SK-N-SH (cell line): ENCODE results near the gene KRT13. TPM values are rescaled to one million over a fixed set of nuclear protein-coding genes. Genes with fewer than 3 reads are reported as not detected.

ENCODE experiments used
- CTCF ChIA-PET: fragments of 300-600, 350-600 bp; formaldehyde crosslinking; extraction: SDS; loops from one replicate; lab custom pipeline; 2021; lab: Yijun Ruan, JAX
- POLR2A ChIA-PET: fragments of 350-600 bp; sonication (Branson Sonifier 250); formaldehyde crosslinking; extraction: SDS; loops from one replicate; lab custom pipeline; 2020; ENCODE audit warnings: antibody characterized with exemption, inconsistent platforms; lab: Yijun Ruan, JAX
- DNase-seq: peaks from one replicate; pipeline ENCODE4 v3.0.0; 2012
- H2AFZ ChIP-seq: fragments of 200-600 bp; sonication (generic); 2 replicates; pipeline ENCODE4 v1.8.1; 2016; ENCODE audit warnings: antibody characterized with exemption, mild to moderate bottlenecking, low read depth
- H3F3A ChIP-seq: fragments of 200-600 bp; sonication (generic); replicated peaks from 2 replicates; pipeline ENCODE3; 2016; ENCODE audit warnings: antibody characterized with exemption, mild to moderate bottlenecking; ENCODE audit not compliant: insufficient read depth
- H3K27ac ChIP-seq, 2 experiments: fragments of 200-500 bp in 1 of 2; fragments of 200-600 bp in 1 of 2; sonication (Bioruptor generic) in 1 of 2; sonication (generic), shearing (Covaris generic) in 1 of 2; 2 replicates each; pipeline versions ENCODE4 v1.5.1 to v1.6.1; 2014 to 2016; ENCODE audit warnings: low read depth in 2 of 2, inconsistent platforms in 1 of 2, low read length in 1 of 2, mild to moderate bottlenecking in 1 of 2, mixed read lengths in 1 of 2
- H3K27me3 ChIP-seq: fragments of 200-600 bp; sonication (generic), shearing (Covaris generic); 2 replicates; pipeline ENCODE4 v1.6.1; 2016; ENCODE audit warnings: mixed run types; ENCODE audit not compliant: insufficient read depth
- H3K36me3 ChIP-seq, 2 experiments: fragments of 200-500 bp in 1 of 2; fragments of 200-600 bp in 1 of 2; sonication (Bioruptor generic) in 1 of 2; sonication (generic) in 1 of 2; replicated peaks in 1 of 2; 2 replicates each; pipeline versions ENCODE3 to v1.5.1; 2014 to 2016; ENCODE audit warnings: low read length in 1 of 2, mild to moderate bottlenecking in 1 of 2; ENCODE audit not compliant: insufficient read depth in 2 of 2, control insufficient read depth in 1 of 2
- H3K4me1 ChIP-seq, 2 experiments: fragments of 200-500 bp in 1 of 2; fragments of 200-600 bp in 1 of 2; sonication (Bioruptor generic) in 1 of 2; sonication (generic), shearing (Covaris generic) in 1 of 2; 2 replicates each; pipeline versions ENCODE4 v1.5.1 to v1.6.1; 2014 to 2016; ENCODE audit warnings: low read depth in 1 of 2, low read length in 1 of 2, mixed run types in 1 of 2; ENCODE audit not compliant: insufficient read depth in 2 of 2, control insufficient read depth in 1 of 2
- H3K4me2 ChIP-seq: fragments of 200-600 bp; sonication (generic), shearing (Covaris generic); 2 replicates; pipeline ENCODE4 v1.6.1; 2017; ENCODE audit warnings: mixed run types
- H3K4me3 ChIP-seq, 2 experiments: fragments of 200-500 bp in 1 of 2; fragments of 200-600 bp in 1 of 2; sonication (Bioruptor generic) in 1 of 2; sonication (generic), shearing (Covaris generic) in 1 of 2; 2 replicates each; pipeline versions ENCODE4 v1.5.1 to v1.8.1; 2014 to 2016; ENCODE audit warnings: low read depth in 2 of 2, inconsistent platforms in 1 of 2, low read length in 1 of 2, mild to moderate bottlenecking in 1 of 2, mixed read lengths in 1 of 2, moderate library complexity in 1 of 2
- H3K79me2 ChIP-seq: fragments of 200-600 bp; sonication (generic); 2 replicates; pipeline ENCODE4 v1.8.1; 2017; ENCODE audit warnings: mild to moderate bottlenecking; ENCODE audit not compliant: insufficient read depth
- H3K9ac ChIP-seq: fragments of 200-600 bp; sonication (generic); 2 replicates; pipeline ENCODE4 v1.6.1; 2017; ENCODE audit warnings: mixed run types
- H3K9me2 ChIP-seq: fragments of 200-600 bp; sonication (generic); 2 replicates; pipeline ENCODE4 v1.6.1; 2017; ENCODE audit warnings: mixed run types
- H3K9me3 ChIP-seq: fragments of 200-600 bp; sonication (generic); 2 replicates; pipeline ENCODE4 v1.6.1; 2017; ENCODE audit warnings: mixed run types, mild to moderate bottlenecking, moderate library complexity
- H4K20me1 ChIP-seq: fragments of 200-600 bp; sonication (generic); 2 replicates; pipeline ENCODE4 v1.6.1; 2017; ENCODE audit warnings: mild to moderate bottlenecking, mixed run types; ENCODE audit not compliant: insufficient read depth
- EZH2phosphoT487 ChIP-seq: fragments of 200-600 bp; sonication (generic); IDR thresholded peaks from 2 replicates; pipeline ENCODE4 v1.6.1; 2017; ENCODE audit warnings: low read depth, mixed run types, mild to moderate bottlenecking, antibody characterized with exemption, moderate library complexity, borderline replicate concordance
- GATA2 ChIP-seq: sonication (generic); formaldehyde crosslinking; IDR thresholded peaks from 2 replicates; pipeline ENCODE4 v1.5.0; 2020; ENCODE audit warnings: mild to moderate bottlenecking, missing genetic modification reagents
- JUND ChIP-seq: IDR thresholded peaks from 2 replicates; pipeline ENCODE4 v1.4.0; 2012
- NFIC ChIP-seq: IDR thresholded peaks from 2 replicates; pipeline ENCODE4 v1.4.0; 2012; ENCODE audit warnings: borderline replicate concordance
- POLR2AphosphoS5 ChIP-seq: IDR thresholded peaks from 2 replicates; pipeline ENCODE4 v1.6.1; 2012; ENCODE audit warnings: low read depth, low read length
- SIN3A ChIP-seq: IDR thresholded peaks from 2 replicates; pipeline ENCODE4 v1.6.1; 2012; ENCODE audit warnings: low read depth, mild to moderate bottlenecking, low read length, moderate library complexity, borderline replicate concordance
- TAF1 ChIP-seq: IDR thresholded peaks from 2 replicates; pipeline ENCODE4 v1.6.1; 2012; ENCODE audit warnings: low read depth, mild to moderate bottlenecking, low read length, moderate library complexity, borderline replicate concordance
- TCF12 ChIP-seq: IDR thresholded peaks from 2 replicates; pipeline ENCODE4 v1.4.0; 2012
- YY1 ChIP-seq: IDR thresholded peaks from 2 replicates; pipeline ENCODE4 v1.4.0; 2012; ENCODE audit warnings: low read depth, mild to moderate bottlenecking
- WGBS: methylation state at CpG from one replicate; pipeline ENCODE4 v1.1.6; 2017; ENCODE audit warnings: low lambda C conversion rate; 5-methylcytosine and 5-hydroxymethylcytosine counted together
- polyA plus RNA-seq, 3 experiments: library from polyadenylated mRNA; depleted of rRNA; stranded (reverse); fragments of >200 nt; gene quantifications; 2 replicates each; pipeline ENCODE4 v1.2.3, GENCODE V29; 2012
- TF ChIP-seq, protein P1 (sequence below): fragments of 150-350 bp; IDR thresholded peaks from 2 replicates; pipeline ENCODE4 v1.6.1; 2017; ENCODE audit warnings: antibody characterized with exemption, low read length, low read depth, borderline replicate concordance
- TF ChIP-seq, protein P2 (sequence below): fragments of 150-350 bp; IDR thresholded peaks from 2 replicates; pipeline ENCODE4 v1.6.1; 2016; ENCODE audit warnings: mild to moderate bottlenecking, low read depth, low read length
- TF ChIP-seq, protein P3 (sequence below): IDR thresholded peaks from 2 replicates; pipeline ENCODE4; 2012

KRT13 gene
- polyA plus RNA-seq, 1 of the 3 experiments (the other 2 are of a cell fraction) = 0.39 TPM

DNA sequence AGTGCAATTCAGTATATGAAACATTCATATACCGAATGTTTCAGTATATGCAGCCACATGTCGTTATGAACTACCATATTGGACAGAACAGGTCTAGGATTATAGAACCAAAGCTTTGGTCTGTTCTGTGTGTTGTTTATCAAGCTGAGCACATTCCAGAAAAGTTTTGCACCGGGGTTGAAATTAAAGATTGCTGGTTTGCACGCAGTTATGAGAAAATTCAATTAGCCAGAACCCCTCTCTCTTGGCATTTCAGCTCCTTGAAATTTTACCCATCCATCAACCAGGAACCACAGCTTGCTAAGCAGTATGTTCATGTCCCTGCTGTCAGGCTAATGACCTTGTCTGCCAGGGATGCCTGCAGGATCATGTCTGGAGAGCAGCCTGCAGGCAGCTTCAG is 47.7 kb downstream of the KRT13 start:
- H3K79me2 ChIP-seq = no peaks in the 10 kb centered on the region
- no peaks in the 10 kb centered on the region for H3K9me2 ChIP-seq
- H3K9me3 ChIP-seq = no peaks in the 10 kb centered on the region
- H3K4me3 ChIP-seq = no peak overlapping the region
- TF ChIP-seq, protein P1, sequence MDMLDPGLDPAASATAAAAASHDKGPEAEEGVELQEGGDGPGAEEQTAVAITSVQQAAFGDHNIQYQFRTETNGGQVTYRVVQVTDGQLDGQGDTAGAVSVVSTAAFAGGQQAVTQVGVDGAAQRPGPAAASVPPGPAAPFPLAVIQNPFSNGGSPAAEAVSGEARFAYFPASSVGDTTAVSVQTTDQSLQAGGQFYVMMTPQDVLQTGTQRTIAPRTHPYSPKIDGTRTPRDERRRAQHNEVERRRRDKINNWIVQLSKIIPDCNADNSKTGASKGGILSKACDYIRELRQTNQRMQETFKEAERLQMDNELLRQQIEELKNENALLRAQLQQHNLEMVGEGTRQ = no peak
- TF ChIP-seq JUND (no peak), TAF1 (no peak), TCF12 (no peak), YY1 (no peak), POLR2AphosphoS5 (no peak), EZH2phosphoT487 (no peak), GATA2 (CRISPR knock-in tag) (no peak)
- TF ChIP-seq, protein P2, sequence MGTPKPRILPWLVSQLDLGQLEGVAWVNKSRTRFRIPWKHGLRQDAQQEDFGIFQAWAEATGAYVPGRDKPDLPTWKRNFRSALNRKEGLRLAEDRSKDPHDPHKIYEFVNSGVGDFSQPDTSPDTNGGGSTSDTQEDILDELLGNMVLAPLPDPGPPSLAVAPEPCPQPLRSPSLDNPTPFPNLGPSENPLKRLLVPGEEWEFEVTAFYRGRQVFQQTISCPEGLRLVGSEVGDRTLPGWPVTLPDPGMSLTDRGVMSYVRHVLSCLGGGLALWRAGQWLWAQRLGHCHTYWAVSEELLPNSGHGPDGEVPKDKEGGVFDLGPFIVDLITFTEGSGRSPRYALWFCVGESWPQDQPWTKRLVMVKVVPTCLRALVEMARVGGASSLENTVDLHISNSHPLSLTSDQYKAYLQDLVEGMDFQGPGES = no peak
- TF ChIP-seq, protein P3, sequence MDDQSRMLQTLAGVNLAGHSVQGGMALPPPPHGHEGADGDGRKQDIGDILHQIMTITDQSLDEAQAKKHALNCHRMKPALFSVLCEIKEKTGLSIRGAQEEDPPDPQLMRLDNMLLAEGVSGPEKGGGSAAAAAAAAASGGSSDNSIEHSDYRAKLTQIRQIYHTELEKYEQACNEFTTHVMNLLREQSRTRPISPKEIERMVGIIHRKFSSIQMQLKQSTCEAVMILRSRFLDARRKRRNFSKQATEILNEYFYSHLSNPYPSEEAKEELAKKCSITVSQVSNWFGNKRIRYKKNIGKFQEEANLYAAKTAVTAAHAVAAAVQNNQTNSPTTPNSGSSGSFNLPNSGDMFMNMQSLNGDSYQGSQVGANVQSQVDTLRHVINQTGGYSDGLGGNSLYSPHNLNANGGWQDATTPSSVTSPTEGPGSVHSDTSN = no peak
- H3K27ac ChIP-seq = no peak overlapping the region
- no peaks in the 10 kb centered on the region for H3K36me3 ChIP-seq
- no peak overlapping the region for H3K9ac ChIP-seq
- 32% methylated on average over 4 of the region's 4 CpGs for WGBS
- H3K4me2 ChIP-seq = no peak overlapping the region
- H4K20me1 ChIP-seq = no peaks in the 10 kb centered on the region
- H2AFZ ChIP-seq = no peak overlapping the region
- no peak for DNase-seq
- CTCF ChIA-PET = interaction anchor here (1.5 to 2.9 kb wide), 2 partner anchors 30 to 91 kb away, joined by 6 to 16 read pairs; no protein-coding TSS in a partner anchor
- no peaks in the 10 kb centered on the region for H3F3A ChIP-seq
- H3K4me1 ChIP-seq = peaks cover 0 to 6% of the 10 kb centered on the region in 2 experiments; a peak in 1 of 4 replicates
- POLR2A ChIA-PET = no interaction called here
- H3K27me3 ChIP-seq = no peaks in the 10 kb centered on the region

DNA sequence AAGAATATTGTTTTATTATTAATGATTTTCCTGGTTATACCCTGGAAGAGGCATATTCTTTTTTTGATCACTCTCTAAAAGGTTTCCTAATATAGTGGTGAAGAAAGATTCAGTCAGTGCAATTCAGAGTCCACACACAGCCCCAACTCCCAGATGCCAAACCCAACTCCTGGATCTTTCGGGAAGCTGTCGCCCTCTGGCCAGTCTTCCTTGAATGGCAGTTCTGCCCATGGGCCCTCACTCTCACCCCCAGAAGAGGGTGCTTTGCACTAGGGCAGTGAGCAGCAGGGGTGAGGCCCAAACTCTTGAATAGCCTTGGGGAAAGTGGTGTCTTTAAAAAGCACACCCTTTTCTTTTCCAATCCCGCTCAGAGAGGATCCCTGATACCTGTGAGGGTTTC is 49.2 kb downstream of the KRT13 start:
- Histone ChIP-seq H3K4me2 (no peak overlapping the region), H3K9me3 (no peaks in the 10 kb centered on the region; the same call in 1 of the 2 replicates), H3K36me3 (no peaks in the 10 kb centered on the region), H4K20me1 (no peaks in the 10 kb centered on the region), H3K4me1 (peaks cover 0 to 6% of the 10 kb centered on the region in 2 experiments; a peak in 1 of 4 replicates), H3K79me2 (no peaks in the 10 kb centered on the region), H3F3A (no peaks in the 10 kb centered on the region), H2AFZ (no peak overlapping the region), H3K9me2 (no peaks in the 10 kb centered on the region), H3K4me3 (no peak overlapping the region), H3K9ac (no peak overlapping the region), H3K27ac (no peak overlapping the region), H3K27me3 (no peaks in the 10 kb centered on the region)
- no peak for TF ChIP-seq NFIC
- TF ChIP-seq SIN3A = no peak
- ChIA-PET POLR2A (no interaction called here), CTCF (no interaction called here)
- no peak for DNase-seq
- WGBS = 62% methylated on average over 3 of the region's 3 CpGs
